ENCODE data around the gene RXRG.
"Not testable (repeated sequence)": the region's sequence is repeated elsewhere in the genome, so short reads cannot be mapped to it uniquely, and the experiment has no call there.

RXRG gene

DNA sequence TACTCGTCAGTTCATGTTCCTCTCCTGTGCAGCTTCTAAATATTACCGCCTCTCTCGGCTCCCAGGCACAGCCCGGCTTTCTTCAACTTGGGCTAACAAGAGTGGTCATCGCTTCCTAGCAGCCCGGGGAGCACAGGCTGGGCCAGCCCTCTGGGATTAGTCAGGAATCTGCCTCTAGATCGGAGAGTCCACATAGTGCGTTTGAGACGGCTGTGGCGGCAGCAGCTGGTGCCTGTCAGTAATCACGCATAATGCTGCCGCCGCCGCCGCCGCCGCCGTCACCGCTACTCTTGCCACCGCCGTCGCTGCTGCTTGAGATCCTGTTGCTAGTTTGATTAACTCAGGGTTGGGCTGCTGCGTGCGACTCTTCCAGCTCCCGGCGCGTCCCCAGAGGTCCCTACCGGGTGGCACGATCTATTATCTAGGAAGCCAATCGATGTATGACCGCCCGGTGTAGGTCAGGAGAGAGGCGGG lies at the start of gene RXRG:
Gene RXRG, minus strand, starts transcription at position 230 of the 474 bp plus-strand sequence. CDS start 233 bp downstream, outside the sequence.
- FAIRE-seq: no peak
- no peak for DNase-seq (ENCODE audit: insufficient read length, low spot score)

DNA sequence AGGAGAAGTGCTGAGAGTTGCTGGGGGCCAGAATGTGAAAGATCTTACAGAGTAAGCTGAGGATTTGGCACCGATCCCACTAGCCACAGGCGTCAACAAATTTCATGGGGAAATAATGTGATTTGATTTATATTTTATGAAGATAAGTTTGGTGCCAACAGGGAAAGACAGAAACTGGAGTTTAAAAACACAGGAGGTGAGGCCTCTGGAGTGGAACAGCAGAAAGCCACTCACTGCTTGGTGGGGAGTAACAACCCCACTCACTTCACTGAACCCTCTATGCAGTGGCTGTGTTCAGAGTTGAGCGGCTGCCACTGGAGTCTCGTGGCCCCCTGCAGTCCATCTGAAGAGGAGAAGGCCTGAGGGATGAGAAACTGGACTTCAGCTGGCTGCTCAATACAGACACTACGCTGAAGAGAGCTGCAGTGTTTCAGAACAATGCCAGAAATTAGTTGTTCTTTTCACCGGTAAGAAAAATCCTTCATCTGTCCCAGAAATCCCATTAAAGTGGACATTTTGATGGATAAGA lies 48.0 kb upstream of the RXRG start:
- FAIRE-seq (no peak), DNase-seq (ENCODE audit: insufficient read length, low spot score) (no peak)

DNA sequence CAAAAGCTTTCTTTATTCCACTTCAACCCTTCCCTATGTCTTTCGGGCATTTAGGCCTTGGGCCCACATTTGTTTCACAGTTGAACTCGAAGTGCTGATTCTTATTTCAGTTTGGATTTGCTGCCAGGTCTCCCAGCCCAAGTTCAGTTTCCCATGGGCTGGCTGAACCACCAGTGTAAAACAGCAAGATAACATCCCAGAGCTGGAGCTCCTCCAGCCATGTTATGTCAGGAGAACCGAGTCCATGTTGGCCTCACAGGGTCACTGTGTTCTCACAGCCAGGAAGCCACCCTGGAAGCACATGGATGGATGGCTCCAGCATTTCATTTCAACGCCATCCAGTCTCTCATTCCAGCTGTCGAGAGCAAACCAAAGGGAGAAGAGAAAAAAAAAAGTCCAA lies 45.2 kb upstream of the RXRG start:
- DNase-seq (ENCODE audit: insufficient read length, low spot score) (no peak), FAIRE-seq (no peak)

DNA sequence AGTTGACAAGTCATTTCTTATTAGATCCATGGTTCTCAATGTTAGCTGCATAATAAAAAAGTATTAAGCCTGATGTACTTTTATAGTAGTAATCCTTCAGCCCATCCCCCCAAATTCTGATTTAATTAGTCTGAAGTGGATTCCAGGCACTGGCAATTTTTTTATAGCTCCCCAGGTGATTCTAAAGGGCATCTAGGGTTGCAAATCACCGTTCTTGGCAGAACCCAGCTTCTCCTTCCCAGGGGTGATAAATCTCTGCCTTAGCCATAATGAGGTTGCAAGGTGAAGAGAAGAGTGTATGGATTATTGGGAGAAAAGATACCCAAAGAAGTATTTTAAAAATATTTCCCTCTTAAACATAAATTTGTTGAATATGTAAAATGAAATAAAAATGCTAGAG lies 43.0 kb upstream of the RXRG start:
- FAIRE-seq (no peak), DNase-seq (ENCODE audit: insufficient read length, low spot score) (no peak)

DNA sequence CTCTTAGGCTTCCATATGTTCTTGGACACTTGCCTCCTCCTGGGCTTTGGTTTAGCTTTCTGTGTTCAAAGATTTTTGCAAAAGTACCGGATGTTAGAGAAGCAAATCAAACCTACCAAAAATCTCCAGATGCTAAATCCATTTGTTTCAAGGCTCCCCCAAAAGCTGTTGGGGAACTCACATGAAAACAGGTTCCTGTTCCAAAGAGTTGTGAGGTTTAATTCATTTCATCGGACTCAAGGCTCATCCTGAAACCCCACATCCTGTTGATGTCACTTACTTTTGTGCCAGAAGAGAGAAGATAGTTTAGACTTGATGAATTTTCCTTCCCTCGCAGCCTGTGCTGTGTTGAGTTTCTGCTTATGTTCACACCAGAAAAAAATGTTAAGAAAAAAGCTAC lies 41.7 kb upstream of the RXRG start:
- FAIRE-seq (no peak), DNase-seq (ENCODE audit: insufficient read length, low spot score) (no peak)

DNA sequence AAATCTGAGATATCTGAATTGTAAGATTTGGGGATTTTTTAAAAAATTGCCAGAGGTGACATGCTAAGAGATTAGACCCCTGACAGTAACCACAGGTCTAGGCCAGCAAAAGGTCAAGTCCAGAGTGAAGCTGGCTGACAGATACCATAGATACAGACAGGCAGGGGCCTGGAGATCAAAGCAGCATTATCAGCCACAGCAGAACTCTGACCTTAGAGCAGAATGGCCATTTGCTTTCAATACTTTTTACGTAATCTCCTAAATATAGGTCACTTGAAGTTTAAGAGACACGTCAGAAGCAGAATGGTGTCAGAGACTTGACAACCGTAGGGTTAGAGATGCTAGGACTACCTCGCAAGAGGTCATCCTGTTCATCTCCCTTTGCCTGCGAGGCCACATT lies 40.8 kb upstream of the RXRG start:
- no peak for FAIRE-seq

DNA sequence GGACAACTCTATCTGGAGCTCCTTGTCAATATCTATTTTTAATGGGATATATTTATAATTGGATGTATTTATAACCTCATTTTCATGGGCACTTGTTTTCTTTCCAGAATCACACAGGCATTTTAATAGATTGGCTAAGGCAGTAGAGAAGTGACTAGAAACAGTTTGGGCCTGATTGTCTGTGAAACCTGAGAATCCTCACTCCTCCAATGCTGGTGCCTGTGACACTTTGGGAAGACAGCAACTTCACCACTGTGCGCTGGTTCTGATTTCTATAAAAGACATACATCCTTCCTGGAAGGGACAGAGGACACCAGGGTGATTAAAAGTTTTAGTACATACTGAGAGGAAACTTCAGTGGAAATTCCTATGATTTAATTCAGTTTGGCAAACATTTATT lies 39.6 kb upstream of the RXRG start:
- DNase-seq (ENCODE audit: insufficient read length, low spot score) (no peak), FAIRE-seq (no peak)

More for the DNA sequence above, 40.8 kb upstream of the RXRG start:
- no peak for DNase-seq (ENCODE audit: insufficient read length, low spot score)

DNA sequence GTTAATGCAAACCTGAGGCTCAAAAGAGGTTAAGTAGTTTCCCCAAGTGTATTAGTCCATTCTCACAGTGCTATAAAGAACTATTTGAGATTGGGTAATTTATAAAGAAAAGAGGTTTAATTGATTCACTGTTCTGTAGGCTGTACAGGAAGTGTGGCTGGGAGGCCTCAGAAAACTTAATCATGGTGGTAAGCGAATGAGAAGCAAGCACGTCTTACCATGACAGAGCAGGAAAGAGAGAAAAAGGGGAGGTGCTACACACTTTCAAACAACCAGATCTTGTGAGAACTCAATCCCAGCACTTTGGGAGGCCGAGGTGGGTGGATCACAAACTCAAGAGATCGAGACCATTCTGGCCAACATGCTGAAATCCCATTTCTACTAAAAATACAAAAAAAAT lies 38.5 kb upstream of the RXRG start:
- FAIRE-seq (no peak), DNase-seq (ENCODE audit: insufficient read length, low spot score) (no peak)

DNA sequence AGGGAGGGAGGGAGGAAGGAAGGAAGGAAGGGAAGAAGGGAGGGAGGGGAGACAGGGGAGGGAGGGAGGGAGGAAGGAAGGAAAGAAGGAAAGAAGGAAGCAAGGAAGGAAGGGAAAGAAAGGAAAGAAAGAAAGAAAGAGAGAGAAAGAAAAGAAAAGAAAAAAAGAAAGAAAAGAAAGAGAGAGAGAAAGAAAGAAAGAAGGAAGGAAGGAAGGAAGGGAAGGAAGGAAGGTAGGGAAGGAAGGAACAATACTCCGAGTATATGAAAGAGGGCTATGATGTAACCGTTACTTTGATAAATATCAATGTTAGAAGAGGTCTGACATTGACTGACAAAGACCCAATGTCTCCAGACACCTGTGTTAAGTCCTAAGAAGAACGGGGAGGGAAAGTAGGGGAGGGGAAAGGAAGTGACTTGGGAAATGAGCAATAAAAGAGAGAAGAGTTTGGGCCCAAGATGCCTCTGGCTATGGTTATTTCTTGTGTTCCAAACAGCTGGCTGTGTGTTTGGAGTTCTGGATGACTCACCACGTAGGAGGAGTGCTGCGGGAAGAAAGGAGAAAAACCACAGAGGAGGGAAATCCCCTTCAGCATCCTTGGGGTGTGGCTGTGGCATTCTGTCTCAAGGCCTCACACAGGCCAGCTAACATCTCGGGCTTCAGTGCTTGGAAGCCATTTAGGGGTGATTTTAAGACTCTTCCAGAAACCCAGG lies 37.0 kb upstream of the RXRG start:
- FAIRE-seq: no peak
- DNase-seq (ENCODE audit: insufficient read length, low spot score): no peak

DNA sequence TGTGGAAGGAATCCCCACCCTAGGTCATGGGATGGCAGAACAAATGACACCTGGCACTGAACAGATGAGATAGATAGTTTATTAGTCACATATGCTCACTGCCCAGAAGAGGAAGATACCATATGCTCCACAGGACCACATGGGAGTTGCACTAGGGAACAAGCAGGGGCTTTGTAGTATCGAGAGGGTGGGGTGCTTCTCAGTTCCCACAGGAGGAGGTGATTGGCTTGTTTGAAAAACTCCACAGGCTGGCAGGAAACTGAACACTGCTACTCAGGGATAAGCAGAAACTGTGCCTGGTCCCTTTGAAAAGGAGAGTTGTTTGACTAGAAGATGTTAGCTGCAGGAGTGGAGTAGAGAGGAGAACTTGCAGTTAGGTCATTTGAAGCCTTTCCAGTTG lies 31.9 kb upstream of the RXRG start:
- no peak for DNase-seq (ENCODE audit: insufficient read length, low spot score)

DNA sequence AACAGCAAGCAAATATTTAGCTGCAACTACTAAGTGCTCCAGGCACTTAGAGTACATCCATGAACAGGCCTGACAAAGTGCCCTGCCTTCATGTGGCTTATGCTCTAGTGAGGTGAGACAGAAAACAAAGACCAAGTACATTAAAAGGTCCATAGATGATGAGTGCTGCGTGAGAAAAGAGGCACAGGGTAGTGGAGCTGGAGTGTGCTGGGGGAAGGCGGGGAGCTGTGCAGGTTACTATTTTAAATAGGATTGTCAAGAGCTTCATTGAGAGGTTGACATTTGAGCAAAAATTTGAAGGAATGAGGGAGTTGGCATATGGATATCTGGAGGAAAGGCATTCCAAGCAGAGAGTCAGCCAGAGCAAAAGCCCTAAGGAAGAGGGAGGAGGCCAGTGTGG lies 29.3 kb upstream of the RXRG start:
- DNase-seq (ENCODE audit: insufficient read length, low spot score) (no peak), FAIRE-seq (no peak)

More for the DNA sequence above, 31.9 kb upstream of the RXRG start:
- FAIRE-seq: no peak

DNA sequence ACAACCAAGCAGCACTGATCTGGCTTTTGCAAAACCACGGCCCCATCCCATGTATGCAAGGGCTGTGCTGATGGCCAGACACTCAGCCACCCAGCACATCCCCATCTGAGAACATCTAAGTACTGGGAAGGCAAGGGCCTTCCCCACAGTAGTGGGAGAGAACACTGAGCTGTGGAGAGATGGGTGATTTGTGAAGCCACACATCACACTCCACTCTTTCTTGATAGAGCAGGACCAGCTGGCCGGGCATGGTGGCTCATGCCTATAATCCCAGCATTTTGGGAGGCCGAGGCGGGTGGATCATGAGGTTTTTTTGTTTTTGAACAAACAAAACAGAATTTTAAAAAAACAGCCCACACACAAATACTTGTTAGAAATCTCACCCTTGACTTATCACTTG lies 28.2 kb upstream of the RXRG start:
- FAIRE-seq (no peak), DNase-seq (ENCODE audit: insufficient read length, low spot score) (no peak)

DNA sequence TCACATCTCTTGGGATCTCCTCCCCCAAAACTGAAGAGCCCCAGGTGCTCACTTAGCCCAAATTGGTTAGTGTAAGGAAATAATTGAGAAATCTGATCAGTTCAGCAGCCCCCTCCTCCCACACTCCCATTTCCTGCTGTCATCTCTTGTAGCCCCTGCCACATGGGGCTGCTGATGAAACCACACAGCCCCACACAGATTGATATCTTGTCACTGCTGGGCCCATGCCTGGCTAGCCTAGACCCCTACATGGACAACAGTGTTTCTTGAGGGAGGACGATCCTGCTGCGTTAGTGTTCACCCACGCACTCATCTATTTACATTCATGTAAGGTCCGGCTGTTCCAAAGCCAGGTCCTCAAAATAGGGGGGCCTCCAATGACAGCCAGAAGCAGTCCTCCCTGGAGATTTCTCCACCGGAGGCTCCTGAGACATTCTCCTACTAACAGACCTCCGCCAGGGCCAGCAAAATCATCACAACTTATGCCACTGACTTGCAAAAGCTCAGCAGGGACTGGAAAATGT lies 23.9 kb upstream of the RXRG start:
- FAIRE-seq (no peak), DNase-seq (ENCODE audit: insufficient read length, low spot score) (no peak)

DNA sequence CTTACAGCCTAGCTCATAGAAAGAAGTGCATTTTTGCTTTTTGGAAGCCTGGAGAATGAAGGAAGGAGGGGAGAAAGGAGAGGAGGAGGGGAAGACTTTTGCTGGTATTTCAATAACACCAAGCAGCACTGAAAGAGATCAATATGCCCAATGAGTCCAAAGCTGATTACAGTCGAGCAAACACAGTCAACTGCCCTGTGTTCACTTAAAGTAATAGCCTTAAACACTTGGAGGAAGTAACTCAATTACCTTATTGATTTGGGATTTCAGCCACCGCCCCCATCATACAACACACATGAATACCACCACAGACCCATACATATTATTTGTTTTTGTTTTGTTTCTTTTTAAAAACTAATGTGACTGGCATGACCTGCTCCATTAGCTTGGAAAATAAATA lies 23.3 kb upstream of the RXRG start:
- no peak for FAIRE-seq

DNA sequence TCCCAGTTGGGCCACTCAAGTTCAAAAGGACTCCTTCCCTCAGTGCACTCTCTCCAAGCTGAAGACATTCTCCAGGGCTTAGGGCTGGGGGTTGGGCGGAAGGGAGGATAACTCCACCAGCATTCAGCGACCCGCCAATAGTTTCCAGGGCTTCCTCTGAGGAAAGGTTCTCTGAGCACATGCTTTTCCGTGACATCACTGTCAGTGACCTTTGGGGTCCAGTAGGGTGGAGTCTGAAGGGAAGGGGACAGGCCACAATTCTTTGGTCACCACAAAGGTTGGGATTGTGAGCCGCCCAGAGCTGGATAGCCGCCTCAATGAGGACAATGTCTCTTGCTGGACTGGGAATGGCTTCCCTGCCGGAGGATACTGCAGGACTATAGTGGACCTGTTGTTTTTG lies 22.8 kb upstream of the RXRG start:
- no peak for FAIRE-seq

More for the DNA sequence above, 23.3 kb upstream of the RXRG start:
- DNase-seq (ENCODE audit: insufficient read length, low spot score): no peak

DNA sequence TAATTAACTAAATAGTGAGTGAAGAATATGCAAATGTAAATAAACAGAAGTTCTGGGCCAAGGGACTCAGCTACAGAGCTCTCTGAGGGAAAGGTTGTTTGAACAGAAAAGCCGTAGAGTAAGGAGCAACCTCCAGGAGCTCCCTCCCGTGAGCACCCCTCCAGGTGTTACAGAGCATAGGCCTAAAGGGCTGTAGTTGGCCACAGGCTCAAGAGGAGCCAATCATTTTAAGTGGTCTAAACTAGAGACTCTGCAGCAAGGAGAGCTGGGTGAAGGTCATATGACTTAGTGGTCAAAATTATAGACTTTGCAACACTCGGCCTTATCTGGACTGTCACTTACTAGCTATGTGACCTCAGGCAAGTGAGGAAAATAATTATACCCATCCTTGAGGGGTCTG lies 19.1 kb upstream of the RXRG start:
- no peak for FAIRE-seq
- DNase-seq (ENCODE audit: insufficient read length, low spot score): no peak

More for the DNA sequence above, 22.8 kb upstream of the RXRG start:
- no peak for DNase-seq (ENCODE audit: insufficient read length, low spot score)

DNA sequence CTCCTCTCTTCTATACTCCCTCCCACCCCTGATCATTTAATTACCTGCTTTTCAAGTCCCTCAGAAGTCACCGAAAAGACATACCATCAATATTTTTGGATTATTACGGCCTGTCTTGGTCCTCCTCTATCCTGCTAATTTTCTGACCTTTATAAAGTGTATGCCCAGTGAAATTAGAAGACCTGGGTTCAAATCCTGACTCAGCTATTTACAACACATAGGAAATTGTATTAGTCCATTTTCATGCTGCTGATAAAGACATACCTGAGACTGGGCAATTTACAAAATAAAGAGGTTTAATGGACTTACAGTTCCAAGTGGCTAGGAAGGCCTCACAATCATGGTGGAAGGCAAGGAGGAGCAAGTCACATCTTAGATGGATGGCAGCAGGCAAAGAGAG lies 14.8 kb upstream of the RXRG start:
- not testable (repeated sequence) for DNase-seq (ENCODE audit: insufficient read length, low spot score); FAIRE-seq

DNA sequence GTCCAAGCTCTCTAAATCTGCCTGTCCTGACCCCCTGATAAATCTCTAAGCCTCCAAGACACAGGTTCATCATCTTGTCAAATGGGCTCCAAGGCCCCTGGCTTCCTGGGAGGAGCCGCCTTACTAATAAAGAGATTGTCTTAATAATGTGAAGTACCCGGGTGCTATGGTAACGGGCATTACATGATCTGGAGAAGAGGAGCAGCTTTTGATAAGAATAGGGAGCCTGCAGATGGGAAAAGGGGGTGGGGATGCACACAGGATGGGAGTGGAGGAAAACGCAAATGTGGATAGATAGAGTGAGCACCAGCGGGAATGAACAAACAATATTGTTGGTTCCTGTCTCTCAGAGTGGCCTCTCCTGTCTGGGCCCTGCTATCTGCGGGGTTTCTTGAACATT lies 11.9 kb upstream of the RXRG start:
- DNase-seq (ENCODE audit: insufficient read length, low spot score) (no peak), FAIRE-seq (no peak)

DNA sequence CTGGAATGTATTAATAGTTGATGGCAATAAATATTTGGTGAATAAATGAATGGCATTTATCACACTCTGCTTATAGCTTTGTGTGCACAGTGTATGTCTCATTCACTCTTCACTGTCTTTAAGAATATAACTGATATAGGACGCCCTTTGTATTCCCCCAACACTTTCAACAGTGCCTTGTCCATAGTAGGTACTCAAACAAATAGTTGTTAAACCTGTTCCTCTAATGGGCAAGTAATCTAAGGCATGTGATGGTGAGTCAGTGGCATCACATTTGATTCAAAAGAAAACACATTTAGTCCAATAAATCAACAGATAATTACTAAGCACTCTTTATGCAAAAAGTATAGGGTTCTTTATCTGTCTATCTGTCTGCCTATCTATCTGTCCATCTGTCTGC lies 11.2 kb upstream of the RXRG start:
- no peak for DNase-seq (ENCODE audit: insufficient read length, low spot score)
- no peak for FAIRE-seq

DNA sequence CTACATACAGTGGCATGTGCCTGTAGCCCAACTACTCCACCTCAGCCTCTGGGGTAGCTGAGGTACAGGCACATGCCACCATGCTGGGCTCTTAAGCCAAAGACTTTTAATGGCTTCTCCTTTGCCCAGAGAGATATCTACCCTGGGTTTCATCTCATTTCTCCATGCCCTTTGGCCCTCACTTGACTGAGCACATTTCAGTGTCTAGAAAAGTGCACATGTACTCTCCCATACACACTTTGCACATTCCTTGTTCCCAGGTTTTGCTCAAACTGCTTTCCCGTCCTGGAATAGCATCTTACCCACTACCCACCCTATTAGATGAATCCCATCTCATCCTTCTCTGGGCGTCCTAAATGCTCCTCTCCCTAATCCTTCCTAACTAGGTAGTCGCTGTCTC lies 10.2 kb upstream of the RXRG start:
- no peak for FAIRE-seq

DNA sequence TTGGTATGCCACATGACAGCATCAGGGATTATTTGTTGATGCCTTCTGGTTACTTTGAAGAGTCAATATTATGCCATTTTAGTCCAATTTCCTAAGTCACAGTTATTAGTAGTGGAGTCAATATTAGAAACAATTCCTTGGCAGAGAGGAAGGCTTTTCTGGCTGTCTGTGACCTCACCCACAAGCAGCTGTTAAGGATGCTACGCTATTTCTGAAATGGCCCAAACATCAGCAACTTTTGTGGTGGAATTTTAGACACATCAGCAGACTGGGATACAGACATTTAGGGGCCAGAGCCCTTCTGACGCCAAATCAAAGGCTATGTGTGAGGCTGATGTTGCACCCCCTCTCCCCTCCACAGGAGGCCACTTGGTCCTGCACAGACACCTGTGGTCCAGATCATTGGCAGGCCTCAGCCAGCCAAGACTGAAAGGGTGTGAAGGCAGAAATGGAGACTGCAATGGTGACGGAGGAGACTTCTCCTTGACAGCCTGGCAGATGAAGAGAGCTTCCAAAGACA lies 9.2 kb upstream of the RXRG start:
- no peak for DNase-seq (ENCODE audit: insufficient read length, low spot score)
- no peak for FAIRE-seq

More for the DNA sequence above, 10.2 kb upstream of the RXRG start:
- no peak for DNase-seq (ENCODE audit: insufficient read length, low spot score)
